Stimulated activated CD8-positive, alpha-beta memory T cell treated with anti-CD3 and anti-CD28 coated beads, Interleukin-2, amount 100 ng/mL, for 1 hour (primary cell): ENCODE results near the gene PRKCE.

Experiments
- DNase-seq, 2 donors: peaks; one replicate each; pipeline ENCODE4 v3.0.0-alpha.2; 2020; ENCODE audit warnings: low read depth in 2 of 2

PRKCE gene

GRCh38 chr2:45932278-45932975, 281.0 kb downstream of the PRKCE start:
- DNase-seq = no peak

DNA sequence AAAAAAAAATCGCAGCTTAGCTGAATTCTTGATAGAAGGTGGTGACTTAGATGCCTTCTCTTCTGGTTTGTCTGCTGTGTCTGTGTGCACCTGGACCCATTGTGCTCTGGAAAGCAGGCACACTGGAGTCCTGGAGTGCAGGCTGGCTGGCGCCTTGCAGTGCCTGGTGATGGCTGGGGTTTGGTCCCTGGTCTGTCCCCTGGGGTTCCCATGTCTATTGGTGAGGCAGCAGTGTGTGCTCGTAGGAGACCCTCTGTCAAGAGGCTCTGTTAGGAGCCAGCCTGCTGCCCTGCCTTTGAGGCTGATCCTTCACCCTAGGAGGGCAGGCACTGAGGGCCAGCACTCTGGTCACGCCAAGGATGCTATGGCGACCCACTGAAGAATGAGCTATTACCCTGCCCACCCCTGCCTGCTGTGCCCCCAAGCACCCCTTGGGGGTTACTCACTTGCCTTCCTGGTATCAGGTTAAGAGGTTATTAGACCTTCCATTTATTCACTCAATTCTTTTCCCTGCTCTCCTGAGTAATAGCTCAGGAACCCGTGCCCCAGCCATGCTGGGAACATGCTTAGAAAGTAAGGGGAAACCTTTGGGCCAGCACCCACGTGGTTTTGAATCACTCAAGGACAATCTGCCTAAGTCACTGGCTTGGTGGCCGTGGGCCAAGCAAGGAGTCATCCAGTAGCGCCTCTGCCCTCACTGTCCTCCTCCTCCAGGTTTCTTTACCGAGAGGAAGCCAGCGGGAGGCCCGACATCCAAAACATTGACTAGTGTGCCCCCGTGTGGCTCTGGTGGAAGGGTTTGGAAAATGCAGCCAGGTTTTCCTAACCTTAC, 284.5 kb downstream of the PRKCE start:
- DNase-seq = no peak

GRCh38 chr2:45936623-45936979, 285.1 kb downstream of the PRKCE start:
- DNase-seq = no peak

DNA sequence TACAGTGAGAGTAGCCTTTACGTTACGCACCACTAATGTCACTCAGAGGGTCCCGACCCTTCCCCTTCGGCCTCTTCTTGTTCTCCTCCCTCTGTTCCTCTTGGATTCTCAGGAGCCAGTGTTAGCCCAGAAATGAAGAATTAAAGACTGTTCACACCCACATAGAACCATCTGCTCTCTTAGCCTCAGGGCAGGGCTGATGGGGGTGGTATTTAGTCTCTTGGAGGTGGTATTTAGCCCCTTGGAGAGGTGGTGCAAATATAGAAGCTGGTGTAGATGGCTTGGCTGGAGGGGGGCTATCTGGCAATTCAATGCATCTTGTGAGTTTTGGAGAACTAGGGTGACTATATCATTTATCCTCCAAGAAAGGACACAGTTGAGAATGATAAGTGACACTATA, 286.5 kb downstream of the PRKCE start:
- no peak for DNase-seq

DNA sequence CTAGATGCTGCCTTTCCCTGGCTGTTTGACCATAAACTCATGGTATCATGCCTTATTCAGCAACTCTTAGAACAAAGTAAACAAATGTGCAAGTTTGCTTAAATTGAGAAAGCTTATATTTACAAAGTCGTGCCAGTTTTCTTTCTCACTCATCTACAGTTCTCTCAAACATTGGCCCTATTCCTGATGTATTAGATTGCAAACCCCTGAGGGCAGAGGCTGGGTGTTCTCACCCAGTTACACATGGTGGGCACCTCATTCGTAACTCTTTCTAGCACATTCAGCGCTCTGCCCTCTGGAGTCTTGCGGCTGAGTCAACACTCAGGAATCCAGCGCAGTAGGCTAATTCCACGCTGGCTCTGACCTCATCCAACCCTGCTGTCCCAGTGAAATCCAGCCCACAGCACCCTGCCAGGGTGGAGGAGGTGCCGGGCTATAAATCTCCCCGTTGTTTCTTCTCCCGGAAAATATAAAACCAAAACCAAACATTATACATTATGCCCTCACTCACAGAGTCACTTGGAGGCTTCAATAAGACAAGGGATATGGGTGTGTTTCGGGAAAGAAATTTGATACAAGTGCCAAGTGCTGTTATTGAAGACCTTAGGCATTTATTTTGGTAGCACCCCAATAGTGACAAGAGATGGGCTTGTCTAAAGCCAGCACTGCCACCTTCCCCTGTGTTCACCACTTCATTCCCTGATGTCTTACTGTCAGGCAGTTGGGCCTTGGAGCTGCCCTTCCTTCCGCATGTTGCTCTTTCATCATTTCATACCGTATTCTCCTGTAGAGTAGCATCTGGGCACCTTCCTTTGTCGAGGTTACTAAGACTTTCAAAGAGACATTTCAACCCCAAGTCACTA, 287.4 kb downstream of the PRKCE start:
- DNase-seq = no peak

- DNase-seq = no peak
Measured at GRCh38 chr2:45941531-45942236, 290.2 kb downstream of the PRKCE start.

GRCh38 chr2:45942237-45942738, 290.8 kb downstream of the PRKCE start:
- no peak for DNase-seq

DNA sequence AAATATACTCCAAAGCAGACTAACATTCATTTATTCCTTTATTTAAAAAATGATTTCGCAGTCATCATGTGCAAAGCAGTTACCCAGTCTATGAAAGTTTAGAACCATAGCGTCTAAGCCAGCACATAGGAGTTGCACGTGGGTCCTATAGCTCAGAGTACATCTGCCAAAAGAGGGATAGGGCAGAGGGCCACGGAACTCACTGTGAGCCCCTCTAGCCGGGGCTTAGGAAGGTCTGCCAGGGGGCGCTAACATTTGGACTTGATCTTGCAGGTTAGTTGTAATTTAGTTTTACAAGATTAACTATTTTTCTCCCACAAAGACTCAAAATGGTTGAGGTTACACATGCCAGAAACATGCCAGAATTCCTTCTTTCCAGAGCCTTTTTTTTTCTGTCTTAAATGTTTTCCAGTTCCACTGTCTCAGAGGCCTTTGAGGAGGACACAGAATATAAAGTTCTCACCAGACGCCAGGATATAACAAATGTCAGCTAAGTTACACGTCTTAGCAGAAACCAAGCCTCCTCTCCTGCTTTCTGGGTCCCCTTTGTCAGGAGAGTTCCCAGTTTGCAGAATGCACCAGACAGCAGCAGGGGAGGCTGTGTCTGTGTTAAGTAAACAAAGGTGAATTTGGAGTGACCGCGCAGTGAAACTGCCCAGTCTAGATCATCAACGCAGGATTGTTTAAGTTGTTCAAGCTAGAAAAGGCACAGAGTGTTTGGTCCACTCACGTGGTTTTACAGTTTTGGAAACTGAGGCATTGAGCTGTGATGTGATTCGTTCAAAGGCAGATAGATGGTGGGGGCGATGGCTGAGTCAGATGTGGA, 292.0 kb downstream of the PRKCE start:
- DNase-seq = no peak

- no peak for DNase-seq
Measured at GRCh38 chr2:45944074-45944473, 292.6 kb downstream of the PRKCE start.

DNA sequence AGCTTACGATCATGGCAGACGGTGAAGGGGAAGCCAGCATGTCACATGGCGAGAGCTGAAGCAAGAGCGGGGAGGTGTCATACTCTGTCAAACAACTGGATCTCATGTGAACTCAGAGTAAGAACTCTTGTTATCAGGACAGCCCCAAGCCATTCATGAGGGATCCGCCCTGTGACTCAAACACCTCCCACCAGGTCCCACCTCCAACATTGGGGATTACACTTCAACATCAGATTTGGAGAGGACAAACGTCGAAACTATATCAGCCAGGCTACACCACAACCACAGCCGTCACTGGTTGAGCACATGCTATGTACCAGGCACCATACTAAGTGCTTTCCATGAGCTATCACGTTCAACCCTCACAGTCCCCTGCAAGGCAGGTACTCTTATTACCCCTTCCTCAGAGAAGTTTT, 293.8 kb downstream of the PRKCE start:
- DNase-seq = no peak

- no peak for DNase-seq
Measured at GRCh38 chr2:45946023-45946422, 294.5 kb downstream of the PRKCE start.

- DNase-seq = no peak
Measured at GRCh38 chr2:45950606-45951005, 299.1 kb downstream of the PRKCE start.

GRCh38 chr2:45951025-45951727, 299.7 kb downstream of the PRKCE start:
- DNase-seq = no peak

DNA sequence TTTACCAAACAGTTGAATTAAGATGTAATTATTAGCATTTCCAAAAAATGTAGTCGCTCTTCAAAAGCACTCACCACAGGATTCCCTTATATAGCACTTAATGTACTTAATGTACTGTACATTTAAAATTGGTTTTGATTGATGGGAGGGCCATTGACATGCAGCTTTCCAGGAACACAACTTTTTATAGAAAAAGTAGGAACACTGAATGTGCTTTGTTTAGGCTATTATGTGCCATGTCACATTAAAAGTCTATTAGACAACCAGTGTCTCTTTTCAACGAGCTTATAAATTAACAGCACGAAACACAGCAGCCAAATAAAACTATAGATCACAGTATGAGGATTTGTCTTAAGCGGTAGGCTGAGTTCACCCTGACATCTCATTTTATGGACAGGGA, 301.1 kb downstream of the PRKCE start:
- DNase-seq = no peak

- DNase-seq = no peak
Measured at GRCh38 chr2:45953376-45954027, 302.0 kb downstream of the PRKCE start.

GRCh38 chr2:45954233-45954850, 302.9 kb downstream of the PRKCE start:
- DNase-seq = no peak

GRCh38 chr2:45957533-45958227, 306.2 kb downstream of the PRKCE start:
- no peak for DNase-seq
